Measurements from ENCODE around the gene EFCC1. TPM values are rescaled to one million over a fixed set of nuclear protein-coding genes. Genes with fewer than 3 reads are reported as not detected.

The EFCC1 gene
- polyA plus RNA-seq, 1 donor (not counting 4 experiments of a cell fraction or from before 2014, with no cell fraction given): not detected

GRCh38 chr3:129031476-129032215, 30.5 kb downstream of the EFCC1 start:
- Histone ChIP-seq H3K36me3 (ENCODE audit: control insufficient read depth in 2 of 2, extremely low read depth in 1 of 2, insufficient read depth in 2 of 2, low read length in 2 of 2) (no peaks in the 10 kb centered on the region), H3K27ac (ENCODE audit: control insufficient read depth, insufficient read depth, low read length) (no peak overlapping the region), H2AFZ (ENCODE audit: control insufficient read depth, low read length) (no peak overlapping the region), H4K20me1 (ENCODE audit: control insufficient read depth, extremely low read depth, insufficient read depth, low read length) (no peaks in the 10 kb centered on the region), H3K4me2 (ENCODE audit: control insufficient read depth, extremely low read depth, insufficient read depth, low read depth, low read length) (no peak overlapping the region), H3K9ac (ENCODE audit: control insufficient read depth, extremely low read depth, insufficient read depth, low read length) (no peak overlapping the region), H3K9me1 (ENCODE audit: control insufficient read depth, extremely low read depth, insufficient read depth, low read length) (no peaks in the 10 kb centered on the region), H3K79me2 (ENCODE audit: control insufficient read depth, insufficient read depth, low read length) (no peaks in the 10 kb centered on the region), H3K4me3 (ENCODE audit: control insufficient read depth in 2 of 3, extremely low read depth in 1 of 3, insufficient read depth in 2 of 3, low read depth in 1 of 3, low read length in 3 of 3) (no peak overlapping the region), H3K4me1 (ENCODE audit: control insufficient read depth, extremely low read depth, insufficient read depth, low read length) (peaks cover 2% of the 10 kb centered on the region), H3K9me3 (ENCODE audit: control insufficient read depth, low read depth, low read length) (no peaks in the 10 kb centered on the region), H3K27me3 (ENCODE audit: control insufficient read depth, extremely low read depth, insufficient read depth, low read length) (peaks cover 3% of the 10 kb centered on the region)
- DNase-seq (ENCODE audit: low read depth, low spot score) (no peak), FAIRE-seq (no peak)
- dilution Hi-C loops (cut with MboI; ENCODE audit: extremely low pct_ligation_motif_present, low sequenced_read_pairs): no loop called here
- TF ChIP-seq CTCF (optimal IDR thresholded peaks at IDR 0.05 in 1 of 3, IDR thresholded peaks at IDR 0.05 in 1 of 3, conservative IDR thresholded peaks at IDR 0.05 in 1 of 3; ENCODE audit: extremely low read depth in 1 of 3, insufficient read depth in 2 of 3, low read length in 3 of 3) (no peak), EZH2 (IDR thresholded peaks at IDR 0.05; ENCODE audit: low read length) (no peak)

- no peaks in the 10 kb centered on the region for H4K20me1 ChIP-seq (ENCODE audit: control insufficient read depth, extremely low read depth, insufficient read depth, low read length)
- TF ChIP-seq EZH2 (IDR thresholded peaks at IDR 0.05; ENCODE audit: low read length) (no peak), CTCF (optimal IDR thresholded peaks at IDR 0.05 in 1 of 3, IDR thresholded peaks at IDR 0.05 in 1 of 3, conservative IDR thresholded peaks at IDR 0.05 in 1 of 3; ENCODE audit: extremely low read depth in 1 of 3, insufficient read depth in 2 of 3, low read length in 3 of 3) (no peak)
- no peaks in the 10 kb centered on the region for H3K36me3 ChIP-seq (ENCODE audit: control insufficient read depth in 2 of 2, extremely low read depth in 1 of 2, insufficient read depth in 2 of 2, low read length in 2 of 2)
- no peaks in the 10 kb centered on the region for H3K4me1 ChIP-seq (ENCODE audit: control insufficient read depth, extremely low read depth, insufficient read depth, low read length)
- dilution Hi-C loops (cut with MboI; ENCODE audit: extremely low pct_ligation_motif_present, low sequenced_read_pairs): no loop called here
- DNase-seq (ENCODE audit: low read depth, low spot score): no peak
- H3K4me2 ChIP-seq (ENCODE audit: control insufficient read depth, extremely low read depth, insufficient read depth, low read depth, low read length): no peak overlapping the region
- peaks cover 3% of the 10 kb centered on the region for H3K27me3 ChIP-seq (ENCODE audit: control insufficient read depth, extremely low read depth, insufficient read depth, low read length)
- no peak overlapping the region for H3K4me3 ChIP-seq (ENCODE audit: control insufficient read depth in 2 of 3, extremely low read depth in 1 of 3, insufficient read depth in 2 of 3, low read depth in 1 of 3, low read length in 3 of 3)
- H2AFZ ChIP-seq (ENCODE audit: control insufficient read depth, low read length): no peak overlapping the region
- H3K27ac ChIP-seq (ENCODE audit: control insufficient read depth, insufficient read depth, low read length): no peak overlapping the region
- FAIRE-seq: no peak
- no peaks in the 10 kb centered on the region for H3K9me3 ChIP-seq (ENCODE audit: control insufficient read depth, low read depth, low read length)
- no peak overlapping the region for H3K9ac ChIP-seq (ENCODE audit: control insufficient read depth, extremely low read depth, insufficient read depth, low read length)
- H3K9me1 ChIP-seq (ENCODE audit: control insufficient read depth, extremely low read depth, insufficient read depth, low read length): no peaks in the 10 kb centered on the region
- no peaks in the 10 kb centered on the region for H3K79me2 ChIP-seq (ENCODE audit: control insufficient read depth, insufficient read depth, low read length)
Observed at GRCh38 chr3:129032716-129033115, 31.6 kb downstream of the EFCC1 start.
